22Rv1 (cell line): ENCODE data around the gene NR4A1.

Experiments used
- H3K27ac ChIP-seq: fragments of 450-650 bp; 2 replicates; pipeline ENCODE4 v1.5.1; 2017
- CTCF ChIP-seq: fragments of 450-650 bp; IDR thresholded peaks from 2 replicates; pipeline ENCODE4 v1.5.1; 2017; ENCODE audit warnings: mild to moderate bottlenecking
- ZFX ChIP-seq: fragments of 450-650 bp; IDR thresholded peaks from 2 replicates; pipeline ENCODE4 v1.6.1; 2017; ENCODE audit warnings: antibody characterized with exemption, borderline replicate concordance

Gene NR4A1

GRCh38 chr12:52007158-52007921 lies 43.9 kb upstream of the NR4A1 start:
- TF ChIP-seq CTCF, result no peak
- no peak for TF ChIP-seq ZFX
- no peak overlapping the region for H3K27ac ChIP-seq

- H3K27ac ChIP-seq, result no peak overlapping the region; the same call in 1 of the 2 replicates
- TF ChIP-seq CTCF (no peak), ZFX (no peak)
Measured at GRCh38 chr12:52007982-52008510, 43.2 kb upstream of the NR4A1 start.

- peak overlapping the region; percentile 25; the same call in 1 of the 2 replicates for H3K27ac ChIP-seq
- TF ChIP-seq CTCF, result no peak
- no peak for TF ChIP-seq ZFX
Measured at GRCh38 chr12:52009081-52009751, 42.0 kb upstream of the NR4A1 start.

- peak overlapping the region; percentile 27; the same call in 1 of the 2 replicates for H3K27ac ChIP-seq
- TF ChIP-seq ZFX, result no peak
- TF ChIP-seq CTCF, result no peak
Measured at GRCh38 chr12:52010152-52010622, 41.1 kb upstream of the NR4A1 start.

- TF ChIP-seq CTCF (no peak), ZFX (no peak)
- H3K27ac ChIP-seq, result peak overlapping the region; percentile 27; the same call in 1 of the 2 replicates
Measured at GRCh38 chr12:52010692-52011601, 40.3 kb upstream of the NR4A1 start.

- TF ChIP-seq ZFX, result no peak
- TF ChIP-seq CTCF, result no peak
Measured at GRCh38 chr12:52011602-52012214, 39.5 kb upstream of the NR4A1 start.

More at GRCh38 chr12:52011602-52012214, 39.5 kb upstream of the NR4A1 start:
- no peak overlapping the region for H3K27ac ChIP-seq
